Central memory CD8-positive, alpha-beta T cell (primary cell): ENCODE measurements around the gene APOA1.
"Not testable (repeated sequence)": the region's sequence is repeated elsewhere in the genome, so short reads cannot be mapped to it uniquely, and the experiment has no call there.

ENCODE experiments used
- ATAC-seq: fragments of 150-1000 bp; cut with Tn5 transposase; replicated peaks from 2 replicates; pipeline ENCODE4 v1.10.0; 2022; ENCODE audit warnings: mild to moderate bottlenecking, moderate FRiP score, moderate number of reproducible peaks; ENCODE audit not compliant: poor library complexity, severe bottlenecking; ENCODE audit errors: extremely low read depth
- DNase-seq, 2 donors: peaks; one replicate each; pipeline ENCODE4 v3.0.0; 2021; ENCODE audit warnings: low spot score in 2 of 2
- H3K27ac Mint-ChIP-seq: one replicate; pipeline ENCODE4 v1.8.0; 2022; ENCODE audit warnings: low read depth, mild to moderate bottlenecking, moderate library complexity, mixed read lengths
- H3K27me3 Mint-ChIP-seq: one replicate; pipeline ENCODE4 v1.8.0; 2022; ENCODE audit warnings: mixed read lengths
- H3K36me3 Mint-ChIP-seq: one replicate; pipeline ENCODE4 v1.8.0; 2022; ENCODE audit warnings: mild to moderate bottlenecking, moderate library complexity, mixed read lengths; ENCODE audit not compliant: insufficient read depth
- H3K4me1 Mint-ChIP-seq: one replicate; pipeline ENCODE4 v1.8.0; 2022; ENCODE audit warnings: mixed read lengths
- H3K4me3 Mint-ChIP-seq: one replicate; pipeline ENCODE4 v1.8.0; 2022; ENCODE audit warnings: mild to moderate bottlenecking, moderate library complexity, mixed read lengths
- H3K9me3 Mint-ChIP-seq: one replicate; pipeline ENCODE4 v1.8.0; 2022; ENCODE audit warnings: mixed read lengths

The APOA1 gene

DNA sequence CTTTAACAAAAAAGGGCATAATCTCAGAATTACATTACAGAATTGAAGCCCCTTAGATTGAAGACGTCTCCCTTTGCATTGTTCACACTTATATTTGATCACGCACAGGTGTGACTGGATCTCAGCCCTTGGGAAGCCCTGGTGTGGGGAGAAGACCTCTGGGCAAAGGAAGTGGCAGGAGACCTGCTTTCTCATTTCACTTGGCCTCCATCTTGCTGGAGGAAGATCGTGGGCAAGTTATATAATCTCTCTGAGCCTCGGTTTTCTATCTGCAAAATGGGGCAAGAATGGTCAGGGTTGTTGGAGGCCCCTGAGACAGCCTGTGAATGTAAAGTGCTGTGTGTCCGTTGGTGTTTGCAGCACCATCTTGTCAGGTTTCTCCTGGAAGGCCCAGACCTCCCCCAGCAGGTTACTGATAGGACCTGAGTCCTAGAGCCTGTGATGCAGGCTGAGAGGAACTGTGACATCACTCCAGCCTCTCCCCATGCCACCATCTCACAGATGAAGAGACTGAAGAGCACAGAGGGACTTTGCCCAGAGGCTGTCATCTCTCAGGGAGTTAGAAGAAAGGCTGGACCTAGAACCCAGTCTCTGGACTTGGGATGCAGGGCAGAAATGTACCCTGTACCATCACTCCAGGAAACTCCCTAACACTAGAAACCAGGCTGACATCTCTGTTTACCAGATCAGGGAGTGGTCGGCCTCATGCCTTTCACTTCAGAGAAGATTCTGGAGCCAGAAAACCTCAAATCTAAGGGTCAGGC lies 1.1 kb upstream of the APOA1 start:
- H3K9me3 Mint-ChIP-seq, result no peaks in the 10 kb centered on the region
- peaks cover 21% of the 10 kb centered on the region for H3K4me1 Mint-ChIP-seq
- H3K36me3 Mint-ChIP-seq, result peaks cover 11% of the 10 kb centered on the region
- DNase-seq (no peak), ATAC-seq (no peak)
- no peak overlapping the region for H3K27ac Mint-ChIP-seq
- H3K27me3 Mint-ChIP-seq, result no peaks in the 10 kb centered on the region
- no peak overlapping the region for H3K4me3 Mint-ChIP-seq

DNA sequence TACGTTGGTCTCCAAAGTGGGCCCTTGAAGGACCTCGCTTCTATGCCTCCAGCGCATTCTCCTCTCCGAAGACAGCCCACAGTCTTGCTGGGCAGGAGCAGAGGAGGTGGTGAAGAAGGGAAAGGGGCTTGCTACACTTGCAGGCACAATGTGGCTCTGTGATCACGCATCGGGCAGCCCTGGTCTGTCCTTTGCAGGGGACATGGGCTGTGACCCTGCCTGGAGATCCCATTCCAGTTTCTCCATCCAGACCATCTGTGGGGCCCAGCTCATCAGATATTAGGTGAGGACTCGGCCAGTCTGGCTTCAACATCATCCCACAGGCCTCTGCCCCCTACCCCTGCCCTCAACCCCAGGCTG lies 810 bp downstream of the APOA1 start:
- no peaks in the 10 kb centered on the region for H3K9me3 Mint-ChIP-seq
- H3K4me1 Mint-ChIP-seq, result peaks cover 17% of the 10 kb centered on the region
- H3K27ac Mint-ChIP-seq, result no peak overlapping the region
- H3K27me3 Mint-ChIP-seq, result no peaks in the 10 kb centered on the region
- no peak for DNase-seq
- ATAC-seq, result no peak
- H3K36me3 Mint-ChIP-seq, result peaks cover 4% of the 10 kb centered on the region
- peak overlapping the region; percentile 79 for H3K4me3 Mint-ChIP-seq

DNA sequence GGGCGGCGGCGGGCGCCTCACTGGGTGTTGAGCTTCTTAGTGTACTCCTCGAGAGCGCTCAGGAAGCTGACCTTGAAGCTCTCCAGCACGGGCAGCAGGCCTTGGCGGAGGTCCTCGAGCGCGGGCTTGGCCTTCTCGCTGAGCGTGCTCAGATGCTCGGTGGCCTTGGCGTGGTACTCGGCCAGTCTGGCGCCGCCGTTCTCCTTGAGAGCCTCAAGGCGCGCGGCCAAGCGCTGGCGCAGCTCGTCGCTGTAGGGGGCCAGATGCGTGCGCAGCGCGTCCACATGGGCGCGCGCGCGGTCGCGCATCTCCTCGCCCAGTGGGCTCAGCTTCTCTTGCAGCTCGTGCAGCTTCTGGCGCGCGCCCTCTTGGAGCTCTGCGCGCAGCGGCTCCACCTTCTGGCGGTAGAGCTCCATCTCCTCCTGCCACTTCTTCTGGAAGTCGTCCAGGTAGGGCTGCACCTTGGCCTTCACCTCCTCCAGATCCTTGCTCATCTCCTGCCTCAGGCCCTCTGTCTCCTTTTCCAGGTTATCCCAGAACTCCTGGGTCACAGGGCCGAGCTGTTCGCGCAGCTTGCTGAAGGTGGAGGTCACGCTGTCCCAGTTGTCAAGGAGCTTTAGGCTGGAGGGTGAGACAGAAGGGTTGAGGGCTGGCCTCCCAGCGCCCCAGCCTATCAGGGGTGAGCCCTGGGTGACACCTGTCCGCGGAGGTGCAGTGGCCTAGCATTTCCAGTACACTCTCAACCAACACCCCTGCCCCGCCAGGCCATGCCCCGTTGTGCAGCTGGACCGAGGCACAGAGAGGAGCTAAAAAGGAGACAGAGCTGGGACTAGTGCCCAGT lies 1.4 kb downstream of the APOA1 start:
- peaks cover 17% of the 10 kb centered on the region for H3K4me1 Mint-ChIP-seq
- no peaks in the 10 kb centered on the region for H3K9me3 Mint-ChIP-seq
- DNase-seq (peak; percentile 58 to 72), ATAC-seq (peak; percentile 93)
- peaks cover 4% of the 10 kb centered on the region for H3K36me3 Mint-ChIP-seq
- peak overlapping the region; percentile 79 for H3K4me3 Mint-ChIP-seq
- H3K27ac Mint-ChIP-seq, result peak overlapping the region; percentile 49
- H3K27me3 Mint-ChIP-seq, result no peaks in the 10 kb centered on the region

DNA sequence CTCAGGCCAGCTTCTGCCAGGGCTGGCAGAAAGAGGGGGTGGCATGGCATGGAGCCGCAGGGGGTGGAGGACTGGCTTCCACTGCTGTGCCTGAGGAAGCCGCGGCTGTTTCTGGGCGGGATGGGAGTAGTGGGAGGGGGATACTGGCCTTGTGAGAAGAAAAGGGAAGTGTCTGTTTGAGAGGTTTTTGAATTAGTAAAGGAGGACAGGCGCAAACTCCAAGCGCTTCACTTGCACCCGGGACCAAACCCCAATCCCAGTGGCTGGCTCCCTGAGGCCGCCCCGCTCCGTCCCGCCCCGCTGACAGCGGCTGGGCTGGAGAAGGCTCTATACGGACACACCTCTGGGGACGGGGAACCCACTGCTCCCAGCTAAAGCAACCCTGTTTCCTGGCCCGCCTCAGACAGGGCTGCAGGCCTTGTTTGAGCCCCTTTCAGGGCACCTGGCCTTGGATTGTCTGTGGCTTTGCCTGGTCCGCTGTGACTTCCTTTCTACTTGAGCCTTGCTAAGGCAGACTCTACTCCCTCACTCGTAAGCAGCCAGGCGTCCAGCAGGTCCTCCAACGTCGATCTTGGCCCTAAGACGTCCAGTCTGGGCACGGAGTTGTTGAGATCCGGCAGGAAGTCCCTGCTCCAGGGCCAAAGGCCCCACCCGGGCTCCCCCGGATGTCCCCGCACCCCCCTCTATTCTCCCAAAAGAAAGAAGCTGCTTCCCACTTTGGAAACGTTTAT lies 2.2 kb downstream of the APOA1 start:
- peak overlapping the region; percentile 79 for H3K4me3 Mint-ChIP-seq
- peak; percentile 2 for ATAC-seq
- no peaks in the 10 kb centered on the region for H3K27me3 Mint-ChIP-seq
- H3K36me3 Mint-ChIP-seq, result peaks cover 3% of the 10 kb centered on the region
- DNase-seq, result no peak
- H3K27ac Mint-ChIP-seq, result peak overlapping the region; percentile 78
- peaks cover 17% of the 10 kb centered on the region for H3K4me1 Mint-ChIP-seq
- no peaks in the 10 kb centered on the region for H3K9me3 Mint-ChIP-seq

DNA sequence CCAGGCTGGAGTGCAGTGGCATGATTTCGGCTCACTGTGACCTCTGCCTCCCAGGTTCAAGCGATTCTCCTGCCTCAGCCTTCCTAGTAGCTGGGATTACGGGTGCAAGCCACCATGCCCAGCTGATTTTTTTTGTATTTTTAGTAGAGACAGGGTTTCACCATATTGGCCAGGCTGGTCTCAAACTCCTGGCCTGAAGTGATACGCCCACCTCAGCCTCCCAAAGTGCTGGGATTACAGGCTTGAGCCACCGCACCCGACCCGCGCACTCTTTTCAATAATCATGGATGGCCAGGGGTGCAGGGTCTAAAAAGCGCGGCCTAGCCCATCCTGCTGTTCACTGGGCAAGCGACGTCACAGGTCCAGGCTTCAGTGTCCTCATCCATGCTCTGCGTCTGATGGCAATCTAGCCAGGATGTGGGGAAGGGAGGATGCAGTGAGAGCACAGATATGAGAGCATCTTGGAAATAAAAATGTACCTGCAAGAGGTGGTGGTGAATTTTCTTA lies 2.8 kb downstream of the APOA1 start:
- H3K27me3 Mint-ChIP-seq, H3K9me3 Mint-ChIP-seq, H3K36me3 Mint-ChIP-seq, DNase-seq, ATAC-seq: not testable (repeated sequence)
- Mint-ChIP-seq H3K27ac (peak overlapping the region; percentile 78), H3K4me3 (peak overlapping the region; percentile 79), H3K4me1 (peaks cover 17% of the 10 kb centered on the region)

DNA sequence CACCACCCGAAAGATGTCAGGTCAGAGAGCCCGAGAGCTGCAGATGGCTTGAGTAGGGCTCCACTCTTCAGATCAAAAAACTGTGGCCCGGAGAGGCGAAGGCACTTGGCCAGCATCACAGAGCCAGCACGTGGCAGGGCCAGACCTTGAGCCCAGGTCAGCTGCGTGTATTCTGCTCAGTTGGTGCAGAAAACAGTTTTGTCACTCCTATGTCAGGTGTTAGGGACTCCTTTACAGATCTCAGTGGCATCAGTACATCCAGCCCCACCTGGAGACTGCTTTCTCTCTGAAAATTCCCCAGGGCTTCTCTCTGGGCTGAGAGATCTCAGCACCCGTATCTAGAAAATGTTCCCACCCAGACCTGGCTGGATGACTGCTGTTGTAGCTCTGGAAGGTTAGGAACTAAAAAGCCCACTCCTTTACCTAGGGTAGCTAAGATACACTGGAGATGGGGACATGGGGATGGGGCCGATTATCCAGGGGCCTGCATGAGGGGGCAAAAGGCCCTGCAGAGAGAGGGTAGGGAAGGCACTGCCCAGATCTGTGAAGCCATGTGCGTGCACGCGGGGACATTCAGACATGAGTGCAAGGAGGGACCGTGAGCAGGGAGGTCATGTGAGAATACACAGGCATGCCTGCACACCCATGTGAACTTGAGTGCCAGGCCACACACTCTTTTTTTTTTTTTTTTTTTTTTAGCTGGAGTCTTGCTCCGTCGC lies 3.4 kb downstream of the APOA1 start:
- H3K27ac Mint-ChIP-seq, result no peak overlapping the region
- ATAC-seq (no peak), DNase-seq (no peak)
- H3K9me3 Mint-ChIP-seq, result no peaks in the 10 kb centered on the region
- H3K27me3 Mint-ChIP-seq, result no peaks in the 10 kb centered on the region
- peak overlapping the region; percentile 43 for H3K4me3 Mint-ChIP-seq
- H3K36me3 Mint-ChIP-seq, result peaks cover 3% of the 10 kb centered on the region
- peaks cover 17% of the 10 kb centered on the region for H3K4me1 Mint-ChIP-seq

DNA sequence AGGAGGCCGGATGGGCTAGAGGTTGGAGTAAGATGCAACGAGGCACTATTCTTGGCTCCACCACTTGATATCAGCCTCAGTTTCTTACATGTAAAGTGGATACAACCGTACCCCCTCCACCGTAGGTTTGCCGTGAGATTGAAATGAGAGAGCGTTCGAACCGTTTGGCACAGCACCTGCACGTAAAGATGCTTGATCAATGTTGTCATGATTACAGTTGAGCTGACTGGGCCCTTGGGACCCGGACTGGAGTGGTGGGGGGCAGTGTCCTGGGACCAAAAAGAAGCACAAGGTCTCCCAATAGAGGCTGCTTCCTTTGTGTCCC lies 4.0 kb downstream of the APOA1 start:
- no peak for ATAC-seq
- H3K9me3 Mint-ChIP-seq, result no peaks in the 10 kb centered on the region
- H3K36me3 Mint-ChIP-seq, result peaks cover 3% of the 10 kb centered on the region
- no peak overlapping the region for H3K27ac Mint-ChIP-seq
- peaks cover 17% of the 10 kb centered on the region for H3K4me1 Mint-ChIP-seq
- H3K4me3 Mint-ChIP-seq, result no peak overlapping the region
- H3K27me3 Mint-ChIP-seq, result no peaks in the 10 kb centered on the region
- no peak for DNase-seq

DNA sequence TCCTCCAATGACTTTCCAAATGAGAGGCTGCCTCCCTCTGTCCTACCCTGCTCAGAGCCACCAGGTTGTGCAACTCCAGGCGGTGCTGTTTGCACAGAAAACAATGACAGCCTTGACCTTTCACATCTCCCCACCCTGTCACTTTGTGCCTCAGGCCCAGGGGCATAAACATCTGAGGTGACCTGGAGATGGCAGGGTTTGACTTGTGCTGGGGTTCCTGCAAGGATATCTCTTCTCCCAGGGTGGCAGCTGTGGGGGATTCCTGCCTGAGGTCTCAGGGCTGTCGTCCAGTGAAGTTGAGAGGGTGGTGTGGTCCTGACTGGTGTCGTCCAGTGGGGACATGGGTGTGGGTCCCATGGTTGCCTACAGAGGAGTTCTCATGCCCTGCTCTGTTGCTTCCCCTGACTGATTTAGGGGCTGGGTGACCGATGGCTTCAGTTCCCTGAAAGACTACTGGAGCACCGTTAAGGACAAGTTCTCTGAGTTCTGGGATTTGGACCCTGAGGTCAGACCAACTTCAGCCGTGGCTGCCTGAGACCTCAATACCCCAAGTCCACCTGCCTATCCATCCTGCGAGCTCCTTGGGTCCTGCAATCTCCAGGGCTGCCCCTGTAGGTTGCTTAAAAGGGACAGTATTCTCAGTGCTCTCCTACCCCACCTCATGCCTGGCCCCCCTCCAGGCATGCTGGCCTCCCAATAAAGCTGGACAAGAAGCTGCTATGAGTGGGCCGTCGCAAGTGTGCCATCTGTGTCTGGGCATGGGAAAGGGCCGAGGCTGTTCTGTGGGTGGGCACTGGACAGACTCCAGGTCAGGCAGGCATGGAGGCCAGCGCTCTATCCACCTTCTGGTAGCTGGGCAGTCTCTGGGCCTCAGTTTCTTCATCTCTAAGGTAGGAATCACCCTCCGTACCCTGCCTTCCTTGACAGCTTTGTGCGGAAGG lies 4.8 kb downstream of the APOA1 start:
- ATAC-seq (no peak), DNase-seq (no peak)
- H3K27ac Mint-ChIP-seq, result no peak overlapping the region
- H3K36me3 Mint-ChIP-seq, result peaks cover 3% of the 10 kb centered on the region
- no peaks in the 10 kb centered on the region for H3K27me3 Mint-ChIP-seq
- no peaks in the 10 kb centered on the region for H3K9me3 Mint-ChIP-seq
- H3K4me3 Mint-ChIP-seq, result no peak overlapping the region
- H3K4me1 Mint-ChIP-seq, result peaks cover 17% of the 10 kb centered on the region

DNA sequence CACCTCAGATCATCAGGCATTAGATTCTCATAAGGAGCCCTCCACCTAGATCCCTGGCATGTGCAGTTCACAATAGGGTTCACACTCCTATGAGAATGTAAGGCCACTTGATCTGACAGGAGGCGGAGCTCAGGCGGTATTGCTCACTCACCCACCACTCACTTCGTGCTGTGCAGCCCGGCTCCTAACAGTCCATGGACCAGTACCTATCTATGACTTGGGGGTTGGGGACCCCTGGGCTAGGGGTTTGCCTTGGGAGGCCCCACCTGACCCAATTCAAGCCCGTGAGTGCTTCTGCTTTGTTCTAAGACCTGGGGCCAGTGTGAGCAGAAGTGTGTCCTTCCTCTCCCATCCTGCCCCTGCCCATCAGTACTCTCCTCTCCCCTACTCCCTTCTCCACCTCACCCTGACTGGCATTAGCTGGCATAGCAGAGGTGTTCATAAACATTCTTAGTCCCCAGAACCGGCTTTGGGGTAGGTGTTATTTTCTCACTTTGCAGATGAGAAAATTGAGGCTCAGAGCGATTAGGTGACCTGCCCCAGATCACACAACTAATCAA lies 5.6 kb downstream of the APOA1 start:
- Mint-ChIP-seq H3K4me1 (peaks cover 17% of the 10 kb centered on the region), H3K27ac (no peak overlapping the region), H3K36me3 (peaks cover 3% of the 10 kb centered on the region), H3K9me3 (no peaks in the 10 kb centered on the region), H3K27me3 (no peaks in the 10 kb centered on the region), H3K4me3 (no peak overlapping the region)
- DNase-seq, result no peak
- ATAC-seq, result no peak

DNA sequence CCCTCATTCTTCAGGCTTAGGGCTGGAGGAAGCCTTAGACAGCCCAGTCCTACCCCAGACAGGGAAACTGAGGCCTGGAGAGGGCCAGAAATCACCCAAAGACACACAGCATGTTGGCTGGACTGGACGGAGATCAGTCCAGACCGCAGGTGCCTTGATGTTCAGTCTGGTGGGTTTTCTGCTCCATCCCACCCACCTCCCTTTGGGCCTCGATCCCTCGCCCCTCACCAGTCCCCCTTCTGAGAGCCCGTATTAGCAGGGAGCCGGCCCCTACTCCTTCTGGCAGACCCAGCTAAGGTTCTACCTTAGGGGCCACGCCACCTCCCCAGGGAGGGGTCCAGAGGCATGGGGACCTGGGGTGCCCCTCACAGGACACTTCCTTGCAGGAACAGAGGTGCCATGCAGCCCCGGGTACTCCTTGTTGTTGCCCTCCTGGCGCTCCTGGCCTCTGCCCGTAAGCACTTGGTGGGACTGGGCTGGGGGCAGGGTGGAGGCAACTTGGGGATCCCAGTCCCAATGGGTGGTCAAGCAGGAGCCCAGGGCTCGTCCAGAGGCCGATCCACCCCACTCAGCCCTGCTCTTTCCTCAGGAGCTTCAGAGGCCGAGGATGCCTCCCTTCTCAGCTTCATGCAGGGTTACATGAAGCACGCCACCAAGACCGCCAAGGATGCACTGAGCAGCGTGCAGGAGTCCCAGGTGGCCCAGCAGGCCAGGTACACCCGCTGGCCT lies 7.1 kb downstream of the APOA1 start:
- Mint-ChIP-seq H3K36me3 (no peaks in the 10 kb centered on the region), H3K27me3 (no peaks in the 10 kb centered on the region), H3K27ac (no peak overlapping the region), H3K4me3 (no peak overlapping the region), H3K9me3 (no peaks in the 10 kb centered on the region), H3K4me1 (peaks cover 8% of the 10 kb centered on the region)
- DNase-seq (no peak), ATAC-seq (no peak)
